HG03342 (cell line): ENCODE measurements around the gene PAXX.
"Not testable (repeated sequence)": the region's sequence is repeated elsewhere in the genome, so short reads cannot be mapped to it uniquely, and the experiment has no call there.

Experiments used
- ATAC-seq: cut with Tn5 transposase; IDR thresholded peaks from one replicate; pipeline ENCODE4 v1.9.1; 2021; ENCODE audit warnings: mild to moderate bottlenecking, moderate library complexity; ENCODE audit not compliant: unreplicated experiment

PAXX gene

DNA sequence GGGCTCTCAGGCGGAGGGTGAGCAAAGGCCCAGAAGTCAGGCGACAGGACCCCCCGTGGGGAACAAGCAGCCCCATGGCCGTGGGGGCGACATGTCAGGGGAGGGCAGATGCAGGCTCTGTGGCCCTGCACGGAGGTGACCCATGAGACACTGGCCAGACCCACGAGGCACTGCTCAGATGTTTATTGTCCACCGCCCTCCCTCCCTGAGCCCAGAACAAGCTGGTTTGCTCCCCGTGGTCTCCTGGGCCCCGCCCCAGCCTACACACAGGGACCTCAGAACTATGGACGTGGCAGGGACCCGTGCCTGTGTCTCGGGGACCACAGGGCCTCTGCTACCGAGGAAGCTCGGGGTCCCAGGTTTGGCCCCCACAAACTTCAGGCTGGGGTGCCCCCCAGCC, 37.8 kb downstream of the PAXX start:
- no peak for ATAC-seq

GRCh38 chr9:137030538-137031527, 38.6 kb downstream of the PAXX start:
- ATAC-seq: no peak

DNA sequence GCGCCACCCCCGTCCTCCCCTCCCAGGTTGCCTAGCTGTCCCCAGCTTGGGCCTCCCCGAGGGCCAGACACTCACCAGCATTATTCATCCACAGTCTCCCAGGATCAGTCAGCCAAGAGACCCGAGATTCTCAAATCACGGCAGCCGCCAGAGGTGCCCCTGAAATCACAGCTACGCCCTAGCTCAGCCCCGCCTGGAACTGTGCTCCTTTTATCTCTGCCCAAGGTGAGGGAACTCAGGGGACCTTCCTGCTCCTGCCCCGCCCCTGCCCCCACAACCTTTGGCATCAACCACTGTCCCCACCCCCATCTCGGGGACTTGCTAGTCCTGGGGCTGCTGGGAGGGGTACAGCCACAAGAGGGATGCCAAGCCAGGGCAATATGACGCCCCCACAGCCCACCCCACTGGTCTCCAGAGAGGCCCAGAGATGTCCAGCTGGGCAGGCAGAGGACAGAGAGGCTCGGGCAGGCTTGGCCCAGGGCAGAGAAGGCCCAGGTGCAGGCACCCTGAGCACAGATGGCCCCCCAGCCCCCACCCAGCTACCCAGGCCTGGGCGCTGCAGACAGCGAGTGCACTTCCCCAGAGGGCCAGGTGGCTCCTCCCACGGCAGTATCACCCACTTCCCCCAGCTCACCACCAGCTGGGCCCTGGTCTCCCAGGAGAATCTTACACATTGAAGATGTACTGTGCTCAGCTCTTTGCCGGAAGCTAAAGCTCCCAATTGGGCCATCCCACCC, 39.9 kb downstream of the PAXX start, which contains the start of gene FUT7:
Gene FUT7 (minus strand): TSS at position 185 of the 737 bp plus-strand sequence. CDS start 97 bp downstream, at position 88.
- no peak for ATAC-seq

- no peak for ATAC-seq
Measured at GRCh38 chr9:137032858-137033257, 40.6 kb downstream of the PAXX start.

DNA sequence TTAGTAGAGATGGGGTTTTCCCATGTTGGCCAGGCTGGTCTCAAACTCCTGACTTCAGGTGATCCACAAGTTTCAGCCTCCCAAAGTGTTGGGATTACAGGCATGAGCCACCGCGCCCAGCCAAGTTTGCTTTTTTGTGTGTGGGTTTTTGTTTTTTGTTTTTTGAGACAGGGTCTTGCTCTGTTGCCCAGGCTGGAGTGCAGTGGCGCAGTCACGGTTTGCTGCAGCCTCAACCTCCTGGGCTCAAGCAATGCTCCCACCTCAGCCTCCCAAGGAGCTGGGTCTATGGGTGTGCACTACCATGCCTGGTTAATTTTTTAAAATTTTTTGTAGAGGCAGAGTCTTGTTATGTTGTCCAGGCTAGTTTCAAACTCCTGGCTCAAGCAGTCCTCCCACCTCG, 41.3 kb downstream of the PAXX start:
- not testable (repeated sequence) for ATAC-seq

GRCh38 chr9:137034039-137034708, 42.0 kb downstream of the PAXX start:
- no peak for ATAC-seq

- ATAC-seq: no peak
Measured at GRCh38 chr9:137034709-137035506, 42.7 kb downstream of the PAXX start.

- ATAC-seq: no peak
Measured at GRCh38 chr9:137035507-137035834, 43.2 kb downstream of the PAXX start.

- ATAC-seq: no peak
Measured at GRCh38 chr9:137035937-137036336, 43.7 kb downstream of the PAXX start.

DNA sequence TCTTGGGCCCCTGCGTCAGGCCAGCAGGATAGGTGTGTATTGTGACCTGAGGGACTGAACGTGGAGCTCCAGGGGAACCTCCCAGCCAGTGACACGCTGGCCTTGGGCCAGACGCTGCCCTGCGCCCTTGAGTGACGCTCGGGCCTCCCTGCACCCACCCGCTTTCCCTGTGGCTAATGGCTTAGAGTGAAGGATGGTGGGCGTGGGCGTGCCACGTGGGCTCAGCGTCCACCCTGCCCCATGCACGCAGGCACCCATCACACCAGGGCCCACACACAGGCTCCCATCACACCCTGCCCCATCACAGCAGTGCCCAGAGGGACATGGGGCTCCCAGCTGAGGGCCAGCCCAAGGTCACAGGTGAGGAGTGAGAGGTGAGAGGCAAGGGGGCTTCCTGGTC, 44.8 kb downstream of the PAXX start:
- ATAC-seq: no peak

- ATAC-seq: no peak
Measured at GRCh38 chr9:137037483-137037882, 45.3 kb downstream of the PAXX start.

- no peak for ATAC-seq
Measured at GRCh38 chr9:137038916-137039315, 46.7 kb downstream of the PAXX start.

DNA sequence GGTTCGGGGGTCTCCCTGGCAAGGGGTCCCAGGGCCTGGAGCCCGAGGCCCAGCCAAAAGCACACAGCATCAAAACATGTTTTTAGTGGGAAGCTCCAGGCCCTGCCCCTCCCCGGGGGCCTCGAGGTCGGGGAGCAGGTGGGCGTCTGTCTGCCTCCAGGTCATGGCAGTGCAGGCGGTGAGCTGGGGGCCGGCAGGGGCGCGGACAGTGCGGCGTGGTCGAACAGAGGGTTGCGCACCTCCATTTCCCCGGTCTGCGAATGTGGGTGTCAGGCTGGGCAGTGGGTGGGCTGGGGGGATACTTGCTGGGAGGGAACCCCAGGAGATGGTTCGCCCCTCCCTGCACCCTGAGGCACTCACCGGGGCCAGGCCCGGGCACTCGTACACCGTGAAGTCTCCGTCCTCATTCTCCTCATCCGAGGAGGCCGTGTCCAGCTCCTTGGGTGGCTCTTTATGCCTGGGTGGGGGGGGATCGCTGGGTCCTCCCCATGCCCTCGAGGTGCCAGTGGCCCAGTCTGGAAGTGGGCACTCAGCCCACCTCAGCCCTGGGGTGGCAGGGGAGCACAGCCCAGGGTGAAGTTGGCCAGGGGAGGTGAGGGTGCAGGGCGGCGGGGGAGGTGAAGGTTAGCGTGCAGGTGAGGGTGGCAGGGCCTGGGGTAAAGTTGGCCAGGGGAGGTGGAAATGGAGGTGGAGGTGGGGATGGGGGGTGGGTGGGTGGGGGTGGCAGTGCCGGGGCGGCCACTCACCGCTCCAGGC, 47.6 kb downstream of the PAXX start:
- ATAC-seq: no peak

- ATAC-seq: no peak
Measured at GRCh38 chr9:137040568-137040967, 48.3 kb downstream of the PAXX start.

DNA sequence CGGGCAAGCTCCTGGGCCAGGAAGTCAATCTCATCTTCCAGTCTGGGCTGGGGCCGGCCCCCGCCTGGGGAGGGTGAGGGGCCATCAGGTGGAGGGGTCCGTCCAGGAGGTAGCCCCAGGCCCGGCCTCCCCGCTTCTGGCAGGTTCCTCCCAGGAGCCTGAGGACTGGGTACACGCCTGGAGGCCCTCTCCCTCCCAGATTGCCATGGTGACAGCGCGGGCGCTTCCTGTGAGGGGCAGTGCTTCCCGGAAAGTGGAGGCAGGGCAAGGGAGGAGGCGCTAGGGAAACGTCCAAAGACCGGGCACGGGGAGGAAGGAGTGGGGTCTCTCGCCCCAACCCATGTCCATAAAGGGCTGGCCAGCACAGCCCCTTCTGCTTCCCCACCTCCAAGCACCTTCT, 48.9 kb downstream of the PAXX start:
- no peak for ATAC-seq

DNA sequence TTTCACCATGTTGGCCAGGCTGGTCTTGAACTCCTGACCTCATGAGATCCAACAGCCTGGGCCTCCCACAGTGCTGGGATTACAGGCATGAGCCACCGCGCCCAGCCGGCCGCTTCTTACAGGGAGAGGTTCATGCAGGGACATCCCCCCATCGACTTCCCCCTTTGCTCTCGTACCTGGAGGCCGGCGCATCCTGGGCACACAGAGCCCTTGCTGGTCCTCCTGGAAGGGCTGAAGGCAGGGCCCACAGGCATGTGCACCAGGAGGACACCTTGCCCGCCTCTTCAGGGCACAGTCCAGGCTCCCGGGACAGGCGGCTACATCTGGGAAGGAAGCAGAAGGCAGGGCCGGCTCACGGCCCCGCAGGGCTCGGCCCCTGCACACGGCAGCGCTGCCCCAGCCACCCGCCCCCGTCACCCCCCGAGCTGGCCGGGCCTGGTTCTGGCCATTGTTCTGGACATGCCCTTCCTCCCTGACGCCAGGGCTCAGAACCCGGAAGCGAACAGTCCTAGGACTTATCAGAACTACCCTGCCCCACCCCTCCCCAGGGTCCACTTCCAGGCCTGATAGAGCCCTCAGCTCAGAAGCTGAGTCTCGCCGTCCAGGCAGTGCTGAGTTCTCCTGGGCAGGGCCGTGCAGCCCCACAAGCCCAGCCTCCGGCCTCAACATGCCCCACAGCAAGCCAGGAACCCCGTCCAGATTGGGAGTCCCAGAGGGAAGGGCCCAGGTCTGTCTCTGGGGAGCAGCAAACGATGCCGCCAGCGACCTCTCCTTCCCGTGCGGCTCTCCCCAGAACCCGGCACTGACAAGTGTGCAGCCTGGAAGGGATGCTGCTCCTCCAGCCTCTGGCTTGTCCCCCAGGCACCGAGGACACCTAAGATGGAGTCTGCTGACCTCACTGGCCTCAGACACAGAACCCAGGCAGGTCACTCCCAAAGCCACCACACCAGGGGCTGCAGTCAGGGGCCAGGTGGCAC, 50.8 kb downstream of the PAXX start:
- ATAC-seq: no peak
